Astrocyte (in vitro differentiated cells and primary cell): ENCODE data around the gene MED13. TPM values are rescaled to one million over a fixed set of nuclear protein-coding genes. Genes with fewer than 3 reads are reported as not detected.

Experiments
- DNase-seq: peaks from one replicate; pipeline ENCODE4 v3.0.0-alpha.2; 2010; ENCODE audit warnings: low read depth
- FAIRE-seq: peaks from 2 replicates; lab custom pipeline; 2011; peaks lifted over from hg19 to GRCh38; lab: Jason Lieb, UNC
- H2AFZ ChIP-seq: 2 replicates; pipeline ENCODE4 v1.6.0; 2012; ENCODE audit warnings: low read depth, low read length, inconsistent platforms
- H3K27ac ChIP-seq: 2 replicates; pipeline ENCODE4 v1.5.1; 2011; ENCODE audit warnings: low read depth, low read length, inconsistent platforms
- H3K27me3 ChIP-seq: 2 replicates; pipeline ENCODE4 v1.6.0; 2011; ENCODE audit warnings: low read length, inconsistent platforms; ENCODE audit not compliant: insufficient read depth
- H3K36me3 ChIP-seq: 2 replicates; pipeline ENCODE4 v1.5.1; 2011; ENCODE audit warnings: low read length, inconsistent platforms; ENCODE audit not compliant: insufficient read depth
- H3K4me1 ChIP-seq: 2 replicates; pipeline ENCODE4 v1.5.1; 2011; ENCODE audit warnings: low read length, inconsistent platforms; ENCODE audit not compliant: insufficient read depth
- H3K4me2 ChIP-seq: 2 replicates; pipeline ENCODE4 v1.6.0; 2012; ENCODE audit warnings: low read length, inconsistent platforms
- H3K4me3 ChIP-seq: 2 replicates; pipeline ENCODE4 v1.5.1; 2011; ENCODE audit warnings: low read depth, mild to moderate bottlenecking, low read length, inconsistent platforms; ENCODE audit not compliant: insufficient read depth
- H3K79me2 ChIP-seq: 2 replicates; pipeline ENCODE4 v1.6.0; 2012; ENCODE audit warnings: mild to moderate bottlenecking, low read length, inconsistent platforms; ENCODE audit not compliant: insufficient read depth
- H3K9ac ChIP-seq: 2 replicates; pipeline ENCODE4 v1.6.0; 2012; ENCODE audit warnings: mild to moderate bottlenecking, low read length, inconsistent platforms
- H3K9me3 ChIP-seq: 2 replicates; pipeline ENCODE4 v1.5.1; 2012; ENCODE audit warnings: low read depth, mild to moderate bottlenecking, low read length, inconsistent platforms; ENCODE audit not compliant: insufficient read depth
- H4K20me1 ChIP-seq: 2 replicates; pipeline ENCODE4 v1.6.0; 2012; ENCODE audit warnings: low read length, inconsistent platforms; ENCODE audit not compliant: insufficient read depth
- H3K27ac Mint-ChIP-seq: one replicate; pipeline ENCODE4 v1.8.0; 2021; ENCODE audit warnings: mild to moderate bottlenecking, mixed read lengths; ENCODE audit not compliant: unreplicated experiment
- H3K27me3 Mint-ChIP-seq: one replicate; pipeline ENCODE4 v1.8.0; 2021; ENCODE audit warnings: low read depth, mixed read lengths; ENCODE audit not compliant: unreplicated experiment
- H3K36me3 Mint-ChIP-seq: one replicate; pipeline ENCODE4 v1.8.0; 2021; ENCODE audit warnings: low read depth, mixed read lengths; ENCODE audit not compliant: unreplicated experiment
- H3K4me1 Mint-ChIP-seq: one replicate; pipeline ENCODE4 v1.8.0; 2021; ENCODE audit warnings: low read depth, mixed read lengths; ENCODE audit not compliant: unreplicated experiment
- H3K4me3 Mint-ChIP-seq: one replicate; pipeline ENCODE4 v1.8.0; 2021; ENCODE audit warnings: mild to moderate bottlenecking, moderate library complexity, mixed read lengths; ENCODE audit not compliant: unreplicated experiment
- H3K9me3 Mint-ChIP-seq: one replicate; pipeline ENCODE4 v1.8.0; 2021; ENCODE audit warnings: mild to moderate bottlenecking, mixed read lengths; ENCODE audit not compliant: unreplicated experiment
- CTCF ChIP-seq: IDR thresholded peaks from 2 replicates; pipeline ENCODE4 v1.5.1; 2011; ENCODE audit warnings: low read depth, mild to moderate bottlenecking, inconsistent platforms, low read length, moderate library complexity; ENCODE audit not compliant: insufficient read depth
- EZH2 ChIP-seq: IDR thresholded peaks from 2 replicates; pipeline ENCODE4 v1.6.1; 2012; ENCODE audit warnings: mild to moderate bottlenecking, low read length, inconsistent platforms; ENCODE audit not compliant: insufficient read depth
- total RNA-seq: library from RNA; stranded (reverse); gene quantifications from 2 replicates; pipeline ENCODE4 v1.2.1, GENCODE V29; 2021

The MED13 gene
- total RNA-seq, 1 donor from 2014 or later = 55.0 TPM

DNA sequence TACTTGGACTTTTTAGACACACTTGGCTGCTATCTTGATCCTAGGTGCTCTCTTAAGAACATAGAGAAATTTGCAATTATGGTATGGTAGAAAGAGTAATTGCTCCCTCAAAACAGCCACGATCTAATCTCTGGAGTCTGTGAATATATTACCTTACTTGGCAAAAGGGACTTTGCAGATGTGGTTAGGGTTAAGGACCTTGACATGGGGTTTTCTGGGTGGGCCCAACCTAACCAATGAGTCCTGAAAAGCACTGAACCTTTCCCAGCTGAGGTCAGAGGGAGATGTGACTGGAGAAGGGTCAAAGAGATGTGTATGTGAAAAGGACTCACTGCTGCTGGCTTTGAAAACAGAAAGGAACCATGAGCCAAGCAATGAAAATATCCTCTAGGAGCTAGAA, 26.7 kb upstream of the MED13 start:
- Histone ChIP-seq H3K27me3 (no peaks in the 10 kb centered on the region), H3K9me3 (no peaks in the 10 kb centered on the region), H4K20me1 (no peaks in the 10 kb centered on the region), H3K4me1 (peaks cover 24% of the 10 kb centered on the region), H3K9ac (no peak overlapping the region), H3K79me2 (no peaks in the 10 kb centered on the region), H3K4me2 (no peak overlapping the region), H3K4me3 (no peak overlapping the region), H2AFZ (no peak overlapping the region), H3K27ac (no peak overlapping the region), H3K36me3 (no peaks in the 10 kb centered on the region)
- H3K4me1 Mint-ChIP-seq = peaks cover 11% of the 10 kb centered on the region
- H3K36me3 Mint-ChIP-seq = no peaks in the 10 kb centered on the region
- TF ChIP-seq CTCF = no peak
- no peak for TF ChIP-seq EZH2
- DNase-seq = no peak
- no peaks in the 10 kb centered on the region for H3K27me3 Mint-ChIP-seq
- H3K9me3 Mint-ChIP-seq = no peaks in the 10 kb centered on the region
- FAIRE-seq = no peak
- no peak overlapping the region for H3K4me3 Mint-ChIP-seq
- H3K27ac Mint-ChIP-seq = no peak overlapping the region

DNA sequence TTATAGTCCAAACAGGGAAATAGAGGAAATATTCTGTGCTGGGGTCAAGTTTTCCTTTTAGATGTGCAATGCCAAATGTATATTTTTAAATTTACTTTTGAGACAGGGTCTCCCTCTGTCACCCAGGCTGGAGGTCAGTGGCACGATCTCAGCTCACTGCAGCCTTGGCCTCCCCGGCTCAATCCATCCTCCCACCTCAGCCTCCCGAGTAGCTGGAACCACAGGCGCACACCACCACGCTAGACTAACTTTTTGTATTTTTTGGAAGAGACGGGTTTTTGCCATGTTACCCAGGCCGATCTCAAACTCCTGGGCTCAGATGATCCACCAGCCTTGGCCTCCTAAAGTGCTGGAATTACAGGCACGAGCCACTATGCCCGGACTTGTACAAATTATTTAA, 25.8 kb upstream of the MED13 start:
- no peak for FAIRE-seq
- H3K36me3 Mint-ChIP-seq = no peaks in the 10 kb centered on the region
- H3K79me2 ChIP-seq = no peaks in the 10 kb centered on the region

More for the DNA sequence above, 25.8 kb upstream of the MED13 start:
- no peak overlapping the region for H3K4me2 ChIP-seq
- H3K4me1 ChIP-seq = peaks cover 21% of the 10 kb centered on the region
- no peak overlapping the region for H2AFZ ChIP-seq
- Mint-ChIP-seq H3K4me1 (peaks cover 14% of the 10 kb centered on the region), H3K4me3 (no peak overlapping the region), H3K9me3 (no peaks in the 10 kb centered on the region), H3K27me3 (no peaks in the 10 kb centered on the region), H3K27ac (no peak overlapping the region)
- TF ChIP-seq CTCF (no peak), EZH2 (no peak)
- no peak for DNase-seq
- no peaks in the 10 kb centered on the region for H4K20me1 ChIP-seq
- no peaks in the 10 kb centered on the region for H3K27me3 ChIP-seq
- H3K4me3 ChIP-seq = no peak overlapping the region
- no peaks in the 10 kb centered on the region for H3K9me3 ChIP-seq
- no peak overlapping the region for H3K9ac ChIP-seq
- no peak overlapping the region for H3K27ac ChIP-seq
- no peaks in the 10 kb centered on the region for H3K36me3 ChIP-seq
